NOMO-1 treated with DMSO at 0.1 percent for 48 hours (cell line): ENCODE measurements around the gene HMGXB3.
"Not testable (repeated sequence)": the region's sequence is repeated elsewhere in the genome, so short reads cannot be mapped to it uniquely, and the experiment has no call there.

Experiments
- DNase-seq: peaks from one replicate; lab custom pipeline; 2025; ENCODE audit not compliant: unreplicated experiment; lab: John Stamatoyannopoulos, UW

The HMGXB3 gene

DNA sequence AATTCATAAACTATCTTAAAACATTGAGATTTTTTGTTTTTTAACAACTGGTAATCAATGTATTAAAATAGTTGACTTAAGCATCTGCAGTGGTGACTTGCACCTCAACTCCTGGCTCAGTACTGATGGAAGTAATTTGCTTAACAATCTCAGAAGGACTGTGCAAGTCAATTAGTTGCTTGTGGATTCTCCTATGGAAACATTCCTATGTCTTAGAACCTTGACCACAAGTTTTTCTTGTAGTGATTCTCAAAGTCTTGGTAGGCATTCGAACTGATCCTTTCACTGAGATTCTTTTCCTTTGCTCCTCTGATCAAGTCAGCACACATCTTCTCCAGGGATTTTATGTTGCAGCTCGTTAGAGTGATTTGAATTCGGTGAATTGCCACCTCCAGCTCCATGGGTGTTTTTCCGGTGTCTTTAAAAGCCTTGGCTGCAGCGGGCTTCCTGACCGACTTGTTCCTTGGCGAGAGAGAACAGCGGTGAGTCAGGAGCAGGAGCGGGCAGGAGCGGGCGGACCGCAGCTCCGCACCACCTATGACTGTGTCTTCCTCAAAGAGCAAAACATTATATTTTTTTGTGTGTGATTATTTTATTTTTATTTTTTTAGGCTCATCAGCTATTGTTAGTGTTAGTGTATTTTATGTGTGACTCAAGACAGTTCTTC, 21.1 kb downstream of the HMGXB3 start:
- no peak for DNase-seq

DNA sequence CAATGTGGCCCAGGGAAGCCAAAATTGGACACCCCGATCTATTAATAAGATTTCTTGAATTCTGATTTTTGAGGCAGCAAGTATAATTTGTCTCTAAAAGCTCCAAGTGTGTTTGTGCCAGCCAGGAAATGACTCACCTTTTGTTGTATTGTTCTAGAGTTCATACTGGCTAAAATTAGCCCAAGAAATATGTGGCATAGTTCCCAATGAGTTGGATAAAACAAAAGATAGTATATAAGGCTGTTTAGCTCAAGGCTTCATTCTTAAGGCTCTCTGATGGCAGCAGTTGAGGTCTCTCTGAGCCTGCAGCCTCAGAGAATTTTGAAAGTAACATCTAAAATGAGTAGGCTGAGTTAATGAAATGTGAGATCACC, 21.6 kb downstream of the HMGXB3 start:
- DNase-seq, result no peak

DNA sequence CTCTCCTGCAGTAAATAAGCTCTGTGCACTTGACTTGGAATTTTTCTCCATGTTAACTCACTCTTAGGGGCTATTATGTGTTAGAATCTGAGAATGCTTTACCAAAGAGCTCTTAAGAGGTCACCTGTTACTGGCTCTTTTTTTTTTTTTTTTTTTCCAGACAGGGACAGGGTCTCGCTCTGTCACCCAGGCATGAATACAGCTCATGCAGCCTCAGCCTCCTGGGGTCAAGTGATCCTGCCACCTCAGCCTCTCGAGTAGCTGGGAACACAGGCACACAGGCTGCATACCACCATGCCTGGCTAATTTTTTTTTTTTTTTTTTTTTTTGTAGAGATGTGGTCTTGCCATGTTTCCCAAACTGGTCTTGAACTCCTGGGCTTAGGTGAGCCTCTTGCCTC, 22.1 kb downstream of the HMGXB3 start:
- DNase-seq, result no peak

DNA sequence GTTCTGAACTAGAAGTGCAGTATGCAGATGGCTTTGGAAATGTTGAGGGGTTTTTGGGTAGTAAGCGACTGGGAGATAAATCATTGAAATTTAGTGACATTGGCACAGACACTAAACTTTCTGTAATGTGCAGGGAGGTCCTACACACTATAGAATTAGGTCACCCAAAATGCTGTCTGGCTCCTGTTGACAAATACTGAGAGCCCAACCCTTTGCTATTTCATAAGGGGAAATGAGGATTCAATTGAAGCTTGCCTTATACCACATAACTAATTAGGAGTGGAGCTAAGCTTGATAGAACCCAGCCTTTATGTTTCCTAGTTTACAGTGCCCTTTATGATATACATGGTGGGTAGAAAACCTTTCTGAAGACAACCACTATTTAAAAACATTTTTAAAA, 22.6 kb downstream of the HMGXB3 start:
- no peak for DNase-seq

DNA sequence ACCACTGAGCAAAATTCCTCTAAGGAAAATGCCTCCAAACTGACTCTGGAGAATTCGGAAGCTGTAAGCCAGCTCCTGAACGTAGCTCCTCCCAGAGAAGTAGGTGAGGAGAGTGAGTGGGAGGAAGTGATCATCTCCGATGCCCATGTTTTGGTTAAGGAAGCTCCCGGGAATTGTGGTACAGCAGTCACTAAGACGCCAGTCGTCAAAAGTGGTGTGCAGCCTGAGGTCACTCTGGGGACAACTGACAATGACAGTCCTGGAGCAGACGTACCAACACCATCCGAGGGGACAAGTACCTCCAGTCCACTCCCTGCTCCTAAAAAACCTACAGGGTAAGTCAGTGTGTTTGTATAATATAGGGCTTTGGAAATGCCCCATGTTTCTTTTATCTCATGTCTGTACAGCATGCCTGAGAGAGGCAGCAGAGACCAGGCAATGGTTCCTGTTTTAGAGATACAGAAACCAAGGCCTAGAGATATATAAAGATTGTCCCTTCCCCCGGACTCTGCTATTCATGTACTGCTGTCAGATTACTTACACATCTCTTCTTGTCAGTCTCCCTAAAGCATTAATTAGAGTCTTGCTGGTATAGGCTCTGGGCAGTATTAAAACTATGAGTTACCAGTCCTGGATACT, 23.9 kb downstream of the HMGXB3 start:
- DNase-seq, result no peak

DNA sequence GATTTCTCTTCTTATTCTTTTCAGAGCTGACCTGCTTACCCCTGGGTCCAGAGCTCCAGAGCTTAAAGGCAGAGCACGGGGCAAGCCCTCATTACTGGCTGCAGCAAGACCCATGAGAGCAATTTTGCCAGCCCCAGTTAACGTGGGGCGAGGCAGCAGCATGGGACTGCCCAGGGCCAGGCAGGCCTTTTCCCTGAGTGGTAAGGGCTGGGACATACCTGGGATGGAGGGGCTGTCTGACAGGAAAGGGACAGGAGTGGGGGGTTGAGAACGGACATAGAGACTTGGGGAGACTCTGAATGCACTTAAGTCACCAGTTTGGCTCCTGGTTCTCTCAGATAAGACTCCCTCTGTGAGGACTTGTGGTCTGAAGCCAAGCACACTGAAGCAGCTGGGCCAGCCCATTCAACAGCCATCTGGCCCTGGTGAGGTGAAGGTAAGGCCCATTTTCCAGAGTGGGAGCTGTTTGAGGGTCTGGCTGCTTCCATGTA, 26.2 kb downstream of the HMGXB3 start:
- DNase-seq, result no peak

DNA sequence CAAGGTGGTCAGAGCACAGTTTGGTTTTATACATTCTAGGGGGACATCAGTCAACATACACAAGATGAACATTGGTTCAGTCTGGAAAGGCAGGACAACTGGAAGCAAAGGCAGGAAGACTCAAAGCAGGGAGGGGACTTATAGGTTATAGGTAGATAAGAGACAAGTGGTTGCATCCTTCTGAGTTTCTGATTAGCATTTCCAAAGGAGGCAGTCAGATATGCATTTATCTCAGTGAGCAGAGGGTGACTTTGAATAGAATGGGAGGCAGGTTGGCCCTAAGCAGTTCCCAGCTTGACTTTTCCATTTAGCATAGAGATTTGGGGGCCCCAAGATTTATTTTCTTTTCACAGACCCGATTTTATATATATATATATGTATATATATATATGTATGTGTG, 27.5 kb downstream of the HMGXB3 start:
- not testable (repeated sequence) for DNase-seq

DNA sequence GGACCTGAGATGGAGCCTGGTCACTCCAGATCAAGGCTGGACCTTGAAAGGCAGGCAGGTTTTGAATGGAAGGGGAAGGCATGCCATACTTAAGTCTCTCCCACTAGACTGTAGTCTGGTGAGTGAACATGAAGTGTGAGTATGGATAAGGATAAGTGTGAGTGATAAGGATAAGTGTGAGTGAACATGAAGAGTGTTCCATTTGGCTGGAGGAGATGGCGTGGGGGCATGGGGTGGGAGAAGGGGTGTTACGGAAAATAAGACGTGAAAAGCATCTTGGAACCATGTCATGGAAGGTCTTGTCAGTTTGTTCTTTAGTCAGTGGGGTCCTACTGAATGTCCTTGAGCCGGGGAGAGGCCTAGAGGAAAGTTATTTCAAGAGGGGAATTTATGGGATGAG, 32.8 kb downstream of the HMGXB3 start:
- DNase-seq, result no peak

DNA sequence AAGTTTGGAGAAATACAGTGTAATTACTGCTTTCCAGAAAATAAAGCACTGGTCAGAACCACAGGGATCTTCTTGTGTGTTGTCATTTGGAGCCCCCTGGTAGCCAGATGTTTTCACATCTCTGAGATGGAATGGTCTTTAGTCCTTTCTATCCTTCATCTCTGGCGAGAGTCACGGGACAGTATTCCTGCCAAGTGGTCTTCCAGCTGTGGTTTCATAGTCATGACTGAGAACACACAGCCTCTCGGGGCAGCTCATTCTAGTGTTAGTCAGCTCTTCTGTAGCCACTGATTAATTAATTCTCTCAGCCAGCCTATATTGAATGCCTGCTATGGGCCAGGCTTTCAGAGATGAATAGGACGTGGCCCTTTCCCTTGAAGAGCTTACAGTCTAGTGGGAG, 34.1 kb downstream of the HMGXB3 start:
- DNase-seq, result no peak

DNA sequence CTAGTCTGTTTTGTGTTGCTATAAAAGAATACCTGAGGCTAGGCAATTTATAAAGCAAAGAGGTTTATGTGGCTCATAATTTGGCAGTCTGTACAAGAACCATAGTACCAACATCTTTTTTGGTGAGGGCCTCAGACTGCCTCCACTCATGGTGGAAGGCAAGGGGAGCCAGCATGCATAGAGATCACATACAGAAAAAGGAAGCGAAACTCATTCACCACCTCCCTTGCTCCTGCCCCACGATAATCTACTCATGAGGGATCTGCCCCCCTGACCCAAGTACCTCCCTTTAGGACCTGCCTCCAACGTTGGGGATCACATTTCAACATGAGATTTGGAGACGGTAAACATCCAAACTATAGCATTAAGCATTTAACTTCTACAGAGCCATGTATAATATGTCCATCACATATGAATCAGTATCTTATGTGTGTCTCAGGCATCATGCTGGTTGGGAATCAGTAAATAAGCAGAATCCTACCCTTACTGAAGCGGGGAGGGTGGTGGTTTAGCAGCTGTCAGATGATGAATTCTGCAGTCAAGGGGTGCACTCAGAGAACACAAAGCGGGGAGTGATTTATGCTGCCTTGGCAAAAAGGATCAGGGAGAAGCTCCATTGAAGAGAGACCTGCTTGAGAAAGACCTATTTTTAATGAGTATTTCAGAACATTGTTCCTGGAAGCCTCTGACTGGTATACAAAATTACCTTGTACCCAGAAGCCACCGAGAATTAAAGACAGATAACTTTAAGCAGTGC, 34.8 kb downstream of the HMGXB3 start:
- peak; percentile 73 for DNase-seq

DNA sequence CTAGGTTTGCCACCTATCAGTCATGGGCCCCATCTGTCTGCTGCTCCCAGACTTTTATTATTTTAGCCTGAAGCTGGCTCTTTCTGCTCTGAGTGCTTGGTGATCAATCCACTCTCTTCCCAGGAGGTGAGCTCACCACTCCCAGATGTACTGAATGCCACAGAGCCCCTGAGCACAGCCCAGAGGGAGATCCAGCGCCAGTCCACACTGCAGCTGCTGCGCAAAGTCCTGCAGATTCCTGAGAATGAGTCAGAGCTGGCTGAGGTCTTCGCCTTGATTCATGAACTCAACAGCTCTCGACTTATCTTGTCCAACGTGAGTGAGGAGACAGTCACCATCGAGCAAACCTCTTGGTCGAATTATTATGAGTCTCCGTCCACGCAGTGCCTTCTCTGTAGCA, 36.0 kb downstream of the HMGXB3 start:
- DNase-seq, result no peak

DNA sequence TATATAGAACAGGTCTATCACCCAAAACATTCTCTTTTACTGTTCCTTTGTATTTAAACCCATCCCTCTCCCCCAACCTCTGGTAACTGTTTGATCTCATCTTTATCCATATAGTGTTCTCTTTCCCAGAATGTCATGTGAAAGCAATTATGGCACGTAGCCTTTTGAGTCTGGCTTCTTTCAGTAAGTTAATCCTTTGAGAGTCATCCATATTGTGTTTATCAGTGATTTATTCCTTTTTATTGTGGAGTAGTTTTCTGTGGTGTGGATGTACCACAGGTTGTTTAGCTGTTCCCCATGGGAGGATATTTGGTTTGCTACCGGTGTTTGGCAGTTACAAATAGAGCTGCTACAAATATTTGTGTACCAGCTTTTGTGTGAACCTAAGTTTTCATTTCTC, 38.0 kb downstream of the HMGXB3 start:
- no peak for DNase-seq

DNA sequence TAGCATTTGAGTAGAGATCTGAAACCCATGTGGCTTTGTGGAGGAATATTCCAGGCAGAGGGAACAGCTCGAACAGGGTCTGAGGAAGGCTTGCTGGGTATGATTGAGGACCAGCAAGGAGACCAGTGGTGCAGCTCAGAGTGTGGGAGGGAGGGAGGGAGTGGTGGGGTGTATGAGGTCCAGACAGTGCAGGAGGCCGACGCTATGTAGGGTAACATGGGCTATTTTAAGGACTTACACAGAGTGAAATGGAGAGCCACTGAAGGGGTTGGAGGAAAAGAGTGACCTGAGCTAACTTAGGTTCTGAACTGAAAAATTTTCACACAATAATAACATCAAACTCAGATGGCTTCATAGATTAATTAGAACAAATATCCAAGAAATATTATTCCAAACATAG, 41.9 kb downstream of the HMGXB3 start:
- no peak for DNase-seq

DNA sequence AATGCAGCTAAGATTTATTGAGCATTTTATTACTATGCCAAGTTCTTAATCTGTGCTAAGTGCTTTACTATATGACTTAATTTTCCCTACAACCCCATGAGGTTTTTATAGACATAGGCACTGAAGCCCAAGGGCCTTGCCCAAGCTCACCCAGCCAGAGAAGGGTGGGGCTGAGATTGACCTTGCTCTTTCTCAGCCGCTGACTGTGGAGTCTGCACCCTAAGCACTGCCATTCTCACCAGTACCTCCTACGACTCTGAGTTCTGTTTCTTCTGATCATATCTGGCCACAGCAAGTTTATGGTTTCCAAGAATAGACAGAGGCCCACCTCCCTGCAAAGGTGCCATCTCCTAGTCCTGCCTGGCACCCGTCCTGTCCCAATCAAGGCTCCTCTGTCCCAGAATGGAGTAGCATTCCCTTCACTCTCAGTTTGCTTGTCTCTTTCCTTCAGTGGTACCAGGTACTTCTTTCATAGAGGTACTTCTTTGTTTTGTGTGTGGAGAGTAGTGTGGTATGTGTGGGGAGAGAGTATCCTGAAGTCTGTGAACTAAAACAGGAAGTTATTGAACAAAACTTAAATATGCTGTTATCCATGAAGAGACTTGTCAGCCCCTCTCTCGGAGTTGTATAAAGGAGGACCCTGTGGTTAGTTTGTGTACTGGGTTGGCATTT, 43.3 kb downstream of the HMGXB3 start:
- DNase-seq, result no peak

DNA sequence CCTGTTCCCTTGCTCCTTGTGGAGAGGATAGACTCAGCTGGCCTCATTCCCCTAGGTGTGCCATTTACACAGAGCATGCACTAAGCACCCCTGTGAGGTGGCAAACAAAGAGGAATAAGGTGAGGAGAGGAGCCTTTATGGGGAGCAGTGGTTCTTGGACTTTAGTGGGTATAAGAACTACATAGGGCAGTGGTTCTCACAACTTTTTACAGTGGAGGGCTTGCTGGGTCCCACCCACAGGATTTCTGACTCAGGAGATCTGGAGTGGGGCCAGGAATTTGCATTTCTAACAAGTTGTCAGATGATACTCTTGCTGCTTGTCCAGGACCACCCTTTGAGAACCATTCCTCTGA, 43.8 kb downstream of the HMGXB3 start:
- no peak for DNase-seq

DNA sequence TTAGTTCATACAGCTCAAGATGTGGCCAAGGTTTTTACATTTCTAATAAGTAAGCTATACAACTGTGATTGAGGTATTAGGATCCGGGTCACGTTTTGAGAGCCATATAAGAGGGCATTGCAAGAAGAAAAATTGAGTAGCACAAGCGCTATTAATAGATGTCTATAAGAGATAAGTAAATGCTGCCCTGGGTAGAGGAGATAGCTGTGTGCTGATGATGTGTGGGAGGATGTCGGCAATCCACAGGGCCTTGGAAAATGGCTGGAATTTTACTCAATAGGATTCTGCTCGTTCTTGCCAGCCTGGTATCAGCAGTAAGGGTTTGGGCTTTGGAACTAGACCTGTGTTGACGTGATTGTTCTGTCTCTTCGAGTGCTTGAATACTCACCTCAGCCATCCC, 44.2 kb downstream of the HMGXB3 start:
- DNase-seq, result no peak

DNA sequence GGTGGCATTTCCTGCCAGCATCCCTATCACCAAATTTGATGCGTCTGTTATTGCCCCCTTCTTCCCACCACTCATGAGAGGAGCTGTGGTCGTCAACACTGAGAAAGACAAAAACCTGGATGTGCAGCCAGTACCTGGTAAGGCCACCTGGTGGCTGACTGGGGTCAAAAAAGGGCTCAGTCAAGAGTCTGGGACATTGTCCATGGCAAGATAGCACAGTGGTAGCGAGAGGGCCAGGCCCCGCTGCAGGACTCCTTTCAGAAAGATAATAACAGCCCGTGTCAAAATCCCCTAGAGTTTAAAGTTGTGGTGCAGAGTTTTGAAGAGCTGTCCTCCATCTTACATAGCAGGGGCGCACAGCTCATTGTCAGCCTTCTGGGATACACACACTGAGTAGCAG, 45.0 kb downstream of the HMGXB3 start:
- no peak for DNase-seq

DNA sequence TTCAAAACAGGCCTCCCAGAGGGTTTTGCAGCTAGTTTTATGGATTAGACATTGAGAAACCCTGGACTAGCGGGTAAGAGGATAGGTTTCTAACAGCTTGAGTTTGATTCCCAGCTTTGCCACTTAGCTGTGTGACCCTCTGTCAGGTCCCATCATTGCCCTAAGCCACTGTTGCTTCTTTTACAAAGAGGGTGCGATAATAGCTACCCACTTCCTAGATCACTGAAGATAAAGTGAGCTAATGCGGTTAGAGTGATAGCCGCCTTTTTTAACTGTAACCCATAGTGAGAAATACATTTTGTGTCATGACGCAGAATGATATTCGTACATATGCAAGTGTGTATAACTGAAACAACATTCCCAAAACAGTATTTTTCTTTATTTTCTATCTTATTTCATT, 45.5 kb downstream of the HMGXB3 start:
- no peak for DNase-seq

DNA sequence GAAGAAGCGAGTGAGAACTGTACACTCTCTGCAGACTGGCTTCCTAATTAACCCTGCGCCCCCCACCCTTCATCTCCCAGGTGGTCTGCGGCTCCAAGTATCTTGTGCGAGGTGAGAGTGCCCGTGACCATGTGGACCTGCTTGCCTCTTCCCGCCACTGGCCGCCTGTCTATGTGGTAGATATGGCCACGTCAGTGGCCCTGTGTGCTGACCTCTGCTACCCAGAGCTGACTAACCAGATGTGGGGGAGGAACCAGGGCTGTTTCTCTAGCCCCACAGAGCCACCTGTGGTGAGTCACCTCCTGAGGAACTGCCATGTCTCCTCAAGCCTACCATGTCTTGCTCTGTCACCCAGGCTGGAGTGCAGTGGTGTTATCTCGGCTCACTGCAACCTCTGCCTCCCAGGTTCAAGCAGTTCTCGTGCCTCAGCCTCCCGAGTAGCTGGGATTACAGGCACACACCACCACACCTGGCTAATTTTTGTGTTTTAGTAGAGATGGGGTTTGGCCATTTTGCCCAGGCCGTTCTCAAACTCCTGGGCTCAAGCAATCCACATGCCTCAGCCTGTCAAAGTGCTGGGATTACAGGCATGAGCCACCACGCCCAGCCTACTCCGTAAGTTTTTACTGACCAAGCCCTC, 49.8 kb downstream of the HMGXB3 start:
- DNase-seq, result not testable (repeated sequence)

DNA sequence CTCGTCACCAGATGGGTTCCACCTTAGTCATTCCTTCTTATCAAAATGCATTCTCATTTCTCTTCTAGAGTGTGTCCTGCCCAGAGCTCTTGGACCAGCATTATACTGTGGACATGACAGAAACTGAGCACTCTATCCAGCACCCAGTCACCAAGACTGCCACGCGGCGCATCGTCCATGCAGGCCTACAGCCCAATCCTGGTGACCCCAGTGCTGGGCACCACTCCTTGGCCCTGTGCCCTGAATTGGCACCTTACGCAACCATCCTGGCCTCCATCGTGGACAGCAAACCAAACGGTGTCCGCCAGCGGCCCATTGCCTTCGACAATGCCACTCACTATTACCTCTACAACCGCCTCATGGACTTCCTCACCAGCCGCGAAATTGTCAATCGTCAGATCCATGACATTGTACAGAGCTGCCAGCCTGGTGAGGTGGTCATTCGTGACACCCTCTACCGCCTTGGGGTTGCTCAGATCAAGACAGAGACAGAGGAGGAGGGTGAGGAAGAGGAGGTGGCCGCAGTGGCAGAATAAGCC, 51.2 kb downstream of the HMGXB3 start:
- DNase-seq, result no peak
